H1 (cell line): ENCODE results near the gene MXI1. TPM values are rescaled to one million over a fixed set of nuclear protein-coding genes. Genes with fewer than 3 reads are reported as not detected.
A peak's percentile ranks its signal among the peaks of the same experiment; 100 is the strongest.

ENCODE experiments used
- KDM4A ChIP-seq: IDR thresholded peaks from one replicate; pipeline ENCODE4 v1.7.1; 2012; ENCODE audit warnings: low read depth, mild to moderate bottlenecking, moderate library complexity, low read length, inconsistent platforms; ENCODE audit not compliant: severe bottlenecking
- MAX ChIP-seq: IDR thresholded peaks from 2 replicates; pipeline ENCODE4 v1.6.1; 2012; ENCODE audit warnings: inconsistent platforms
- polyA plus RNA-seq, 7 experiments: library from polyadenylated mRNA; depleted of rRNA in 3 of 7; stranded (reverse) in 5 of 7; unstranded in 2 of 7; fragments of >200 nt in 5 of 7; fragments of 200-250 nt in 2 of 7; gene quantifications; 1 replicate in 5 of 7; 2 replicates in 1 of 7; 4 replicates in 1 of 7; pipeline versions ENCODE4 v1.2.1 to v1.2.3, GENCODE V29; 2011 to 2013; ENCODE audit warnings: missing spikeins in 2 of 7, mixed read lengths in 2 of 7
- total RNA-seq: library from RNA; stranded (reverse); fragmentation: NEBNext Ultra II Directional; extraction: Animal tissue kit (Norgen Biotek cat#: 25700); gene quantifications from 2 replicates; pipeline ENCODE4 v1.2.1, GENCODE V29; 2021

The MXI1 gene
- total and polyA plus RNA-seq, 2 of the 8 experiments (the other 6 are each of a cell fraction or from before 2014, with no cell fraction given) = 5.7 to 8.8 TPM

DNA sequence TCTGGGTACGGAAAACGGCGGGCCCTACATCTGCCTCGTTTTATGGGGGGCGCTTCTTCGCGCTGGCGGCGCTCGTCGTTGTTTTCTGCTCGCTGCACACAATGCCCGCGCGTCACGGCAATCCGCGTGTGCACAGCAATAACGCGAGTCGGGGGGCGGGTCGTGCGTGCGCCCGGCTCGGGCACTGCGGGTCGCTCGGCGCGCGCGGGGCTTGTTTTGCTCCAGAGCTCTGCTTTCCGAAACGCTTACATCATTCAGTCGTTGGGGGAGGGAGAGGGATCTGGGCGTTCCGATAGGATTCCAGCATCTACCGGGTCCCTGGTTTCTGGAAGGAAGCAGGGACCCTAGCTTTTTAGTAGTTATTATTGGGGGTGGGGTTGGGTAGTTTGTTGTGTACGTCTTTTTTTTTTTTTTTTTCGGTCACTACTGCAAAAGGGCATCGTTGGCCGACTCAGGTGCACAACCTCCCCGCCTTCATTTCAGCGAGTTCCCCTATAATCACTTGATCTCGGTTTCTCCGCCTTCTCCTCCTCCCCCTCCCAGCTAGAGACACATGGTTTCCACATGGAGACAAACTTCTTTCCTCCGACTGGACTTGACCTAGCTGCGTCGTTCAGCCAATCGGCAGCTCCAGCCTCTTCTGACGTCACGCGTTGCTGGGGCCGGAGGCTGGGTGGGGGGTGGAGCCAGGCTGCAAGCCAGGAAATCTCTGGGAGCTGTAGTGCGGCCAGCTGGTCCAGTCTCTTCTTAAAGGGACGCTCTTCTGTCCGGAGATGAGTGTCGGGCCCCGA, 3.5 kb downstream of the MXI1 start (continued):
- TF ChIP-seq KDM4A (no peak), MAX (peak; percentile 97)
